ENCODE data around the gene RPRD1B.
"Not testable (repeated sequence)": the region's sequence is repeated elsewhere in the genome, so short reads cannot be mapped to it uniquely, and the experiment has no call there.

Gene RPRD1B

DNA sequence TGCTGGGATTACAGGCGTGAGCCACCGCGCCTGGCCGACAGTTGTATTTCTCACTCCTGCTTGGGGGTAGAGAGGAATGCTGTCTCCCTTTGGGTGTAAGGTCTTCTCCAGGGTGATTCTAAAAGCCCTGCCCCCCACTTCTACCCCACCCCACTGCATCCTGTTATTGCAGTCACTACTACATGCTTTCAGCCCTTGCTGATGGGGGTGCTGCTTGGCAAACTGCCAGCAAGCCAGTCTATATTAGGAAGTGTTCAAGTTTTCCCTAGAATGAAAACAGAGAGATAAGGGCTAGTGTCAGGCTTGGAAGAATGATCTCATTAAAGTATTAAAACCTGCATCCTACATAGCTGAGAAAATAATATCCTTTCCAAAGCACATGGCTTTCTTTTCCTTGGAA, 31.6 kb upstream of the RPRD1B start:
- TF ChIP-seq, protein P1, sequence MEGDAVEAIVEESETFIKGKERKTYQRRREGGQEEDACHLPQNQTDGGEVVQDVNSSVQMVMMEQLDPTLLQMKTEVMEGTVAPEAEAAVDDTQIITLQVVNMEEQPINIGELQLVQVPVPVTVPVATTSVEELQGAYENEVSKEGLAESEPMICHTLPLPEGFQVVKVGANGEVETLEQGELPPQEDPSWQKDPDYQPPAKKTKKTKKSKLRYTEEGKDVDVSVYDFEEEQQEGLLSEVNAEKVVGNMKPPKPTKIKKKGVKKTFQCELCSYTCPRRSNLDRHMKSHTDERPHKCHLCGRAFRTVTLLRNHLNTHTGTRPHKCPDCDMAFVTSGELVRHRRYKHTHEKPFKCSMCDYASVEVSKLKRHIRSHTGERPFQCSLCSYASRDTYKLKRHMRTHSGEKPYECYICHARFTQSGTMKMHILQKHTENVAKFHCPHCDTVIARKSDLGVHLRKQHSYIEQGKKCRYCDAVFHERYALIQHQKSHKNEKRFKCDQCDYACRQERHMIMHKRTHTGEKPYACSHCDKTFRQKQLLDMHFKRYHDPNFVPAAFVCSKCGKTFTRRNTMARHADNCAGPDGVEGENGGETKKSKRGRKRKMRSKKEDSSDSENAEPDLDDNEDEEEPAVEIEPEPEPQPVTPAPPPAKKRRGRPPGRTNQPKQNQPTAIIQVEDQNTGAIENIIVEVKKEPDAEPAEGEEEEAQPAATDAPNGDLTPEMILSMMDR (conservative IDR thresholded peaks at IDR 0.05; ENCODE audit: low read depth, low read length): no peak
- peak; percentile 58 for DNase-seq (ENCODE audit: low read depth)

DNA sequence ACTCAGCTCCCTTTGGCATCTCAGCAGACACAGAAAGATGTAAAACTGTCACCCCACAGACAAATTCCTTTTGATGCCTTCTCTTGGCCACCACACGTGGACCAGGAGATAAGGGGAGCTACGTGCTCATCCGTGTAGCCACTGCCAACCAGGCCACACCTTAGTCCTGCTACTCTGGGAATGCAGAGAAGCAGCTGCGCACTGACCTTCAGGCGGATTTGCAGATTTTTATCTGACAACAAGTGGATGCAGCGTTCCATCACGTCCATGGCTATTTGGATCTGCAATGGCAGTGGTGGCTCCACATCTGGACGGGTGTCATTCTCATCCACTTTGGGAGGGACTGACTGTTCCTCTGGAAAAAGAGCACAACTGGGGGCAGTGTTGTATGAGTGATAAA, 31.1 kb upstream of the RPRD1B start:
- DNase-seq (ENCODE audit: low read depth): no peak

More for the DNA sequence above, 31.6 kb upstream of the RPRD1B start:
- H3K4me3 ChIP-seq (ENCODE audit: low read depth, low read length): no peak overlapping the region

DNA sequence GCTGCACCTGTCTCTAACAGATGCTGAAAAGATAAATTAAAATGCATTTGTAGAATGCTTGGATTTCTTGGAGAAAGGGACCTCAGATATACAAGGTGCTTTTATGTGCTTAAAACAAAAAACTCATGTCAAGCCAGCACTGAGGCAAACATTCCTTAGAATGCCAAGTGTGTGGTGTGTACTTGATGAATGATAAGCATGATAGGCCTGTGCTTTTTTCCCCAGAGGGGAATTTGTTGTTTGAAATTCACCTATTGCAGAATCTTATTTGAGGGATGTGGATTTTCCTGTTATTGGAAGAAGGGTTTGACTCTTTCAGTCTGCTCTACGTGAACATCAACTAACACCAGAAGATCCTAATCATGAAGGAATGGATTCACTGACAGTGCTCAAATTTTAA, 29.1 kb upstream of the RPRD1B start:
- DNase-seq (ENCODE audit: low read depth): no peak
- TF ChIP-seq, protein P1 (conservative IDR thresholded peaks at IDR 0.05; ENCODE audit: low read depth, low read length): no peak
- H3K4me3 ChIP-seq (ENCODE audit: low read depth, low read length): no peak overlapping the region

More for the DNA sequence above, 31.1 kb upstream of the RPRD1B start:
- TF ChIP-seq, protein P1 (conservative IDR thresholded peaks at IDR 0.05; ENCODE audit: low read depth, low read length): no peak
- no peak overlapping the region for H3K4me3 ChIP-seq (ENCODE audit: low read depth, low read length)

DNA sequence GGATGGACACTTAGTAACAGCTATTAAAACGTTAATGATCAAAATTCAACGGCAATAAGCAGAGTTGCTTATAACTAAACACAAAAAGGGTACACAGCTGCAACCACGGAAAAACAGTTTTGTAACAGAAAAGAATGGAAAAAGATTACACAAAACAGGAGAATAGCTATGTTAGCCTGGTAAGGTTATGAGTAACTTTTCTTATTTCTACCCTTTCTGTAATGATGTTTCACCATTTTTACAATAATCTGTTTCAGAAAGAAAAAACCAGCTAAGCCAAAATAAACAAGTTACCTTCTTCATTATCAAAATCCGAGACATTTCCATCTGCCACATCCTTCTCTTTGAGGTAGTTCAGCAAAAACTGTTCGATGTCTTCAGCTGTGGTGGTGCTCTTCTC, 27.6 kb upstream of the RPRD1B start:
- TF ChIP-seq, protein P1 (conservative IDR thresholded peaks at IDR 0.05; ENCODE audit: low read depth, low read length): no peak
- H3K4me3 ChIP-seq (ENCODE audit: low read depth, low read length): no peak overlapping the region
- DNase-seq (ENCODE audit: low read depth): no peak

DNA sequence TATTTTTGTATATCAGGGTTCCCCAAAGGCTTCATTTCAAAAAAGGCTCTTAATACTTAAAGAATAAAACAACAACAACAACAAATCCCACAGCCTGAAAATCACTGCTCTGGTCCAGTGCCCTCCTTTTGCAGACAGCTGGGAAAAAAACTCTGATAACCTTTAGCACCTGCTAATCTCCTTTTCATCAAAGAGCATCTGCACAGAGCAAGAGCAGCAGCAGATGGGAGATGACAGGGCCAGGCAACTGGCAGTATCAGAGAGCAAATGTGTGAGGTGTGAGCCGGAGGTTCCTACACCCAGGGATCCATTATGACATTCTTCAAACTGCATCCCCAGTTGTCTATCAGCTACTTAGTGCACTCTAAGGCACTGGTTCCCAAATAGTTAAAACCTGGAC, 26.0 kb upstream of the RPRD1B start:
- no peak overlapping the region for H3K4me3 ChIP-seq (ENCODE audit: low read depth, low read length)
- TF ChIP-seq, protein P1 (conservative IDR thresholded peaks at IDR 0.05; ENCODE audit: low read depth, low read length): no peak
- no peak for DNase-seq (ENCODE audit: low read depth)

DNA sequence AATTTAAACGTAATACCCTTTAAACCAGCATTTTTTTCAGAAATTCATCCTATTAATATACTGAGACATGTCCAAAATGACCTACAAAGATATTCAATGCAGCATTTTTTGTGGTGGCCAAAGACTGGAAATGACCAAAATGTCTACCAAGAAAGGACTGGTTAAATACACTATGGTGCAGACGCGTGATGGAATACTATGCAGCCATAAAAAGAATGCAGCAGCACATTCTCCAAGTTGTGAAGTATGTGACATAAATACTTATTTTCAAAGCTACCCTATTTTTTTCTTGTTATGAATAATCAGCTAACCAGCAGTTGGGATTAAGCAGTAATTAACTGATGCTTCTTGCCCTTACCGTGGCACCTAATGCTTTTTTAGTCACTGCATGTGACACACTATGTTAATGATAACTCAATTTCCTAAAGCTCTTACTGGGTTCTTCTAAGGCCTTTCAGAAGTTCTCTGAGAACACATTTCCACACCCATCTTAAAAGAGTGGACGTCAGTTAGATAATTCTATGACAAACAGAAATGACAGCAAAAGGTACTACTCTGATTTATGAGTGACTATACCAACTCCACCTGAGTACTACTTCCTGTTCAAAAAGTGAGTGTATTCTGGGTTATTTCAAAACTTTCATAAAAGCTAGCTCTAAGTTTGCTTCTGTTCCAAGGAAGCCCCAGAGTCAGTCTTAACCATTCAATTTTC, 25.2 kb upstream of the RPRD1B start:
- no peak for DNase-seq (ENCODE audit: low read depth)
- TF ChIP-seq, protein P1 (conservative IDR thresholded peaks at IDR 0.05; ENCODE audit: low read depth, low read length): no peak
- no peak overlapping the region for H3K4me3 ChIP-seq (ENCODE audit: low read depth, low read length)

DNA sequence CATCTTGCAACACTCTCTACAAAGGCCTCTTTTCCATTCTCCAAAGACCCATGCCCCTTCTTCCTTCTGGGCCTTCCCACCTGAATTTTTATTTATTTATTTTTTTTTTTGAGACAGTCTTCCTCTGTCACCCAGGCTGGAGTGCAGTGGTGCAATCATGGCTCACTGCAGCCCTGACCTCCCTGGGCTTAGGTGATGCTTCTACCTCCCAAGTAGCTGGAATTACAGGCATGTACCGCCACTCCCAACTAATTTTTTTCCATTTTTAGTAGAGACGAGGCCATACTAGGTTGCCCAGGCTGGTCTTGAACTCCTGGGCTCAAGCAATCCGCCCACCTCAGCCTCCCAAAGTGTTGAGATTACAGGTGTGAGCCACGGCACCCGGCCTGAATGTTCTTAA, 24.1 kb upstream of the RPRD1B start:
- not testable (repeated sequence) for H3K4me3 ChIP-seq (ENCODE audit: low read depth, low read length); DNase-seq (ENCODE audit: low read depth)

Measured in choroid plexus epithelial cell (primary cell).